B cell (primary cell): Measurements from ENCODE around the gene TOP2B. TPM values are rescaled to one million over a fixed set of nuclear protein-coding genes. Genes with fewer than 3 reads are reported as not detected.

ENCODE experiments used
- ATAC-seq: fragments of 200-7000 bp; cut with Tn5 transposase; one replicate; pipeline ENCODE4 v1.10.0; 2021; ENCODE audit warnings: low read depth, mild to moderate bottlenecking, moderate number of reproducible peaks, moderate library complexity
- CTCF ChIA-PET: fragments of 350-600 bp; sonication (Branson Sonifier 250); formaldehyde crosslinking; loops from one replicate; lab custom pipeline; 2021; ENCODE audit warnings: antibody characterized with exemption, inconsistent platforms; lab: Charles Lee
- POLR2A ChIA-PET: fragments of 350-600 bp; sonication (Branson Sonifier 250); formaldehyde crosslinking; loops from one replicate; lab custom pipeline; 2021; ENCODE audit warnings: antibody characterized with exemption; lab: Charles Lee
- DNase-seq: peaks from one replicate; pipeline ENCODE4 v3.0.0; 2013
- H2AFZ ChIP-seq: 2 replicates; pipeline ENCODE4 v1.6.1; 2012; ENCODE audit warnings: mild to moderate bottlenecking, low read depth, low read length; ENCODE audit not compliant: insufficient read depth, poor library complexity, severe bottlenecking
- H3K27ac ChIP-seq, 2 donors: 1 replicate in 1 of 2; 2 replicates in 1 of 2; pipeline ENCODE4 v1.5.1; 2012 to 2013; ENCODE audit warnings: low read length in 2 of 2, mild to moderate bottlenecking in 2 of 2, moderate library complexity in 1 of 2
- H3K27me3 ChIP-seq, 4 experiments: fragments of 200-600 bp in 1 of 4; sonication (generic) in 1 of 4; replicated peaks in 1 of 4; 1 replicate in 2 of 4; 2 replicates in 2 of 4; pipeline versions ENCODE4 v1.6.1 to v1.7.0; 2013 to 2016; ENCODE audit warnings: low read length in 3 of 4, mild to moderate bottlenecking in 2 of 4, mixed read lengths in 1 of 4, moderate library complexity in 1 of 4; ENCODE audit not compliant: insufficient read depth in 4 of 4, control insufficient read depth in 3 of 4; ENCODE audit errors: control extremely low read depth in 1 of 4
- H3K36me3 ChIP-seq, 2 experiments: replicated peaks in 1 of 2; 1 replicate in 1 of 2; 2 replicates in 1 of 2; pipeline versions ENCODE4 v1.6.1 to v1.7.1; 2013; ENCODE audit warnings: low read length in 1 of 2; ENCODE audit not compliant: insufficient read depth in 2 of 2, control insufficient read depth in 1 of 2; ENCODE audit errors: control extremely low read depth in 1 of 2, extremely low read depth in 1 of 2
- H3K4me1 ChIP-seq, 2 donors: fragments of 200-600 bp in 1 of 2; sonication (generic) in 1 of 2; 1 replicate in 1 of 2; 2 replicates in 1 of 2; pipeline versions ENCODE4 v1.5.1 to v1.6.1; 2013 to 2017; ENCODE audit warnings: low read length in 2 of 2; ENCODE audit not compliant: control insufficient read depth in 2 of 2, insufficient read depth in 2 of 2
- H3K4me2 ChIP-seq: replicated peaks from 2 replicates; pipeline ENCODE3; 2012; ENCODE audit warnings: mild to moderate bottlenecking, low read depth, low read length; ENCODE audit not compliant: poor library complexity, severe bottlenecking
- H3K4me3 ChIP-seq, 5 experiments: fragments of 200-600 bp in 1 of 5; sonication (generic) in 1 of 5; 1 replicate in 3 of 5; 2 replicates in 2 of 5; pipeline versions ENCODE4 v1.5.1 to v1.7.0; 2011 to 2016; ENCODE audit warnings: low read length in 4 of 5, mild to moderate bottlenecking in 4 of 5, low read depth in 2 of 5, control low read depth in 1 of 5, moderate library complexity in 1 of 5; ENCODE audit not compliant: insufficient read depth in 1 of 5; ENCODE audit errors: control extremely low read depth in 1 of 5, extremely low read depth in 1 of 5
- H3K79me2 ChIP-seq: fragments of 200-600 bp; sonication (generic); one replicate; pipeline ENCODE4 v1.6.0; 2016; ENCODE audit warnings: low read length; ENCODE audit not compliant: control insufficient read depth, insufficient read depth
- H3K9ac ChIP-seq: fragments of 200-600 bp; sonication (generic); 2 replicates; pipeline ENCODE4 v1.6.1; 2017; ENCODE audit warnings: mild to moderate bottlenecking, low read length, moderate library complexity
- H3K9me3 ChIP-seq, 3 donors: one replicate each; pipeline versions ENCODE4 v1.6.1 to v1.7.1; 2013; ENCODE audit warnings: low read length in 2 of 3; ENCODE audit not compliant: control insufficient read depth in 2 of 3, insufficient read depth in 1 of 3; ENCODE audit errors: control extremely low read depth in 1 of 3
- H4K20me1 ChIP-seq: 2 replicates; pipeline ENCODE4 v1.6.0; 2012; ENCODE audit warnings: mild to moderate bottlenecking, low read length; ENCODE audit not compliant: insufficient read depth, control insufficient read depth, poor library complexity, severe bottlenecking
- H3K27ac Mint-ChIP-seq: one replicate; pipeline ENCODE4 v1.8.0; 2021; ENCODE audit warnings: mixed read lengths
- H3K27me3 Mint-ChIP-seq: one replicate; pipeline ENCODE4 v1.8.0; 2021; ENCODE audit warnings: mixed read lengths
- H3K4me1 Mint-ChIP-seq: one replicate; pipeline ENCODE4 v1.8.0; 2021; ENCODE audit warnings: mixed read lengths
- H3K4me3 Mint-ChIP-seq: one replicate; pipeline ENCODE4 v1.8.0; 2021; ENCODE audit warnings: mixed read lengths
- H3K9me3 Mint-ChIP-seq: one replicate; pipeline ENCODE4 v1.8.0; 2022; ENCODE audit warnings: mixed read lengths; ENCODE audit not compliant: insufficient read depth
- CTCF ChIP-seq: fragments of 200-600 bp; IDR thresholded peaks from one replicate; pipeline ENCODE4 v1.8.0; 2022; ENCODE audit warnings: antibody characterized with exemption, mild to moderate bottlenecking
- EZH2 ChIP-seq: IDR thresholded peaks from 2 replicates; pipeline ENCODE4 v1.6.1; 2012; ENCODE audit warnings: borderline replicate concordance, low read depth, mild to moderate bottlenecking, moderate library complexity, low read length; ENCODE audit not compliant: insufficient read depth, poor library complexity, severe bottlenecking
- WGBS: methylation state at CpG from one replicate; pipeline ENCODE4 v1.1.5; 2013; ENCODE audit warnings: missing lambda C conversion rate; ENCODE audit not compliant: insufficient coverage; 5-methylcytosine and 5-hydroxymethylcytosine counted together
- intact Hi-C: fragments of 100-400 bp; cut with micrococcal nuclease; formaldehyde crosslinking; loops from one replicate; pipeline ENCODE4 v1.10.0; 2022
- polyA plus RNA-seq: library from polyadenylated mRNA; depleted of rRNA; stranded (reverse); fragments of >200 nt; gene quantifications from 2 replicates; pipeline ENCODE4 v1.2.3, GENCODE V29; 2012
- total RNA-seq, 2 donors: library from RNA; stranded (reverse); fragments of 120-200 nt in 1 of 2; gene quantifications; 1 replicate in 1 of 2; 2 replicates in 1 of 2; pipeline versions ENCODE4 v1.2.3 to v1.2.4, GENCODE V29; 2013 to 2022

The TOP2B gene
- total and polyA plus RNA-seq, 2 donors (not counting 1 experiment from before 2014, with no cell fraction given): 22.2 to 149 TPM

DNA sequence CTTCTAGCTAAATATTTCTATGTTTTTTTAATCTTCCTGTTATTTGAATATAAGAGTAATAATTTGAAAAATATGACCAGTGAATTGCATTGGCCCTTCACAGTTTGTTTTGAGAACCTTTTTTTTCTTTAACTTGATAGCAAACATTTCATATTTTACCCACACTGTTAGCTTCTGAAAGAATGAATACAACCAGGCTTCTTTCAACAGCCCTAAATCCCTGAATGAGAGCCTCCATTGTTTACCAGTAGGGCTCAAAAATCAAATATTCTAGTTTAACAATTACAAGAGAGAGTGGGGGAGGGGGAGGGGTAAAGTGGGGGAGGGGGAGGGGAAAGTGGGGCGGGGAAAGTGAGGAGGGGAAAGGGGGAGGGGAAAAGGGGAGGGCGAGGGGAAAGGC lies 14.5 kb upstream of the TOP2B start:
- no peaks in the 10 kb centered on the region for H3K4me1 ChIP-seq
- no peak overlapping the region for H3K27ac Mint-ChIP-seq
- no peak overlapping the region for H3K4me2 ChIP-seq
- H3K27me3 Mint-ChIP-seq: no peaks in the 10 kb centered on the region
- no peaks in the 10 kb centered on the region for H3K27me3 ChIP-seq
- TF ChIP-seq EZH2: no peak
- TF ChIP-seq CTCF: no peak
- ATAC-seq: no peak
- no peak overlapping the region for H2AFZ ChIP-seq
- intact Hi-C loops: no loop called here
- H3K4me3 Mint-ChIP-seq: no peak overlapping the region
- POLR2A ChIA-PET: no interaction called here
- peaks cover 5% of the 10 kb centered on the region for H3K79me2 ChIP-seq
- no peaks in the 10 kb centered on the region for H3K4me1 Mint-ChIP-seq
- H3K36me3 ChIP-seq: no peaks in the 10 kb centered on the region
- no peak overlapping the region for H3K27ac ChIP-seq
- no peaks in the 10 kb centered on the region for H3K9me3 Mint-ChIP-seq
- peaks cover 0 to 4% (median 0%) of the 10 kb centered on the region in 3 donors for H3K9me3 ChIP-seq
- WGBS: no CpG with 5 or more reads among the region's 2 CpGs
- CTCF ChIA-PET: no interaction called here
- H3K9ac ChIP-seq: no peak overlapping the region
- H3K4me3 ChIP-seq: no peak overlapping the region
- DNase-seq: no peak
- H4K20me1 ChIP-seq: no peaks in the 10 kb centered on the region

DNA sequence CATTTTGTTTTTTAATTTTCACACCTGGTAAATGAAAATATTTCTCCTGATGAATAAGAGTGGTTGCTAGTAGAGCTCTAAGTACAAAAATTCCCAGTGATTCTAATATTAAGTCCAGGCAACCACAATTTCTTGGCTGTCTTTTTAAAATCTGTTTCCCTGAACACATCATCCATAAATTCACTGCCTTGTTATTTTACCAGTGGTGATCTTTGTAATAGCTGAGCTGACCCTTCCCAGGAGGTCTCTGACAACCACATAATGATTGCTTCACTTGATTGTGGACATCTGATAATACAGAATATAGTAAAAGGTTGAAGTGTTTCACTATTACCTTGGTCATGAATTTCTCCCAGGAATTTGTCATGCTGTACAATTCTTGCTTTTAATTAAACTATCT lies 13.9 kb upstream of the TOP2B start:
- Histone ChIP-seq H4K20me1 (no peaks in the 10 kb centered on the region), H3K4me1 (no peaks in the 10 kb centered on the region), H3K9ac (no peak overlapping the region), H2AFZ (no peak overlapping the region), H3K79me2 (peaks cover 10% of the 10 kb centered on the region), H3K36me3 (no peaks in the 10 kb centered on the region), H3K4me3 (no peak overlapping the region), H3K27ac (no peak overlapping the region), H3K27me3 (no peaks in the 10 kb centered on the region), H3K9me3 (peaks cover 0 to 10% (median 5%) of the 10 kb centered on the region in 3 donors), H3K4me2 (no peak overlapping the region)
- POLR2A ChIA-PET: no interaction called here
- ATAC-seq: no peak
- DNase-seq: no peak
- CTCF ChIA-PET: no interaction called here
- Mint-ChIP-seq H3K4me1 (no peaks in the 10 kb centered on the region), H3K27ac (no peak overlapping the region), H3K9me3 (no peaks in the 10 kb centered on the region), H3K4me3 (no peak overlapping the region), H3K27me3 (no peaks in the 10 kb centered on the region)
- intact Hi-C loops: no loop called here
- TF ChIP-seq CTCF (no peak), EZH2 (no peak)
